ENCODE data around the gene SLC25A14.

SLC25A14 gene

DNA sequence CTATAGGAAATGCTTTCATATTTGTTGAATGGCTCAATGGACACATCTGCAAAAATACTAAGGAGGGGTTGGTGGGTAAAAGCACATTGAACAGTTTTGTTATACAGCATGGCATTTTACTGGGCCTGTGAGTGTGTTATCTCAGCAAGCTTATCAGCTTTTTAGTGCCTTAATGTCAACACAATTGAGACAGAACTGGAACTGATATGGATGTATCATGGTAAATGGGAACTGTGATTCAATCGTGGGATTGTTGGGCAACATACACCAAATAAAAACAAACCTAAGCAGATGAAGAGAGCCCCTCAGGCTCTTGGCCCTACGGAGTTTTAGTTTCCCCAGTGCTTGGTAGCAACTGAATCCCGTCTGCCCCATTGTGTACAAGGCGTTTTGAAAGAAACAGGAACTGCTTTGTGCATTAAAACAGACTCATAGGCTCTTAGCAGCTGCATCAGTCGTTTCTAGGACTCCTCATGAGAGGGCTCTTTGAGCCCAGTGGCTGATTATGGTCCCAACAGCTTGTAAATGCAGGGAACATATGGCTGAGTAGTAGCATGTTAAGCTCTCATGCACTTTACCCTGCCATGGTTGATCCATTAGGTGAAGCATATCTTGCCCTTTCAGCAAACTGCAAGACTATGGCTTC is 38.4 kb downstream of the SLC25A14 start:
- no peak for DNase-seq (ENCODE audit: low read depth)
- no peak overlapping the region for H3K4me3 ChIP-seq (ENCODE audit: control insufficient read depth, low read depth, low read length)
- TF ChIP-seq CTCF (conservative IDR thresholded peaks at IDR 0.05; ENCODE audit: control insufficient read depth, insufficient read depth, low read depth, low read length), result no peak

- no peak for TF ChIP-seq CTCF (conservative IDR thresholded peaks at IDR 0.05; ENCODE audit: control insufficient read depth, insufficient read depth, low read depth, low read length)
- no peak within 1 kb of the TSS for H3K4me3 ChIP-seq (ENCODE audit: control insufficient read depth, low read depth, low read length)
- no peak for DNase-seq (ENCODE audit: low read depth)
These were observed 45.8 kb downstream of the SLC25A14 start, which contains the start of gene GPR119 for GRCh38 chrX:130385520-130385919. TSS of gene GPR119 (minus strand) at chrX:130385674. CDS start at chrX:130385447, 227 bp downstream.

- DNase-seq (ENCODE audit: low read depth), result no peak
- TF ChIP-seq CTCF (conservative IDR thresholded peaks at IDR 0.05; ENCODE audit: control insufficient read depth, insufficient read depth, low read depth, low read length), result no peak
- H3K4me3 ChIP-seq (ENCODE audit: control insufficient read depth, low read depth, low read length), result no peak overlapping the region
These were observed 46.7 kb downstream of the SLC25A14 start for GRCh38 chrX:130386408-130386808.

DNA sequence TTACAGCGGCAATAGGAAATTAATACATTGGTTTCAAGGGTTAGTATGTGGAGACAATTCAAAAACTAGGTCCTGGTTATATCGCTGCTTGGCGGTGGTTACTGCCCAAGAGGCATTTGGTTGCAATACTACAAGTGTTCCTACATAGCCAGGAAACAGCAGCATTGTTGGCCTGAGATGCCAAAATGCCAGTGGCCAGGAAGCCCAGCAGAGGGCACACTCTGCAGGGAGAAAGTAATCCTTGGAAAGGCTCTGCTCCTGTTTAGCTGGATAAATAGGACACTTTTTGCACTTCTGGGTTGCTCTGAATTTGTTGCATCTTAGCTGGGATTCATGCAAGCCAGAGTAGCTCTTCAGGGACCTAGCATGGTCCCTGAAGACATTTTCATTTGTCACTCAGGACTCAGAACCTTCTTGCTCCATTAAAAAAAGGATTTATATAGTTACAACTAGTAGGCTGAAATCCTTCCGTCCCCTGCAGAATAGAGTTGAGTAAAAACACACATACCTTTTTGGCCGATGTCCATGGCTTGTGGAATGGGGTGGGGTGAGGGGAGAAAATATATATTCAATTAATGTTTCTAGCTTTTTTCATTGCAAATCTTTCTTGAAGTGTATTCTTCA is 53.8 kb downstream of the SLC25A14 start:
- DNase-seq (ENCODE audit: low read depth), result peak; percentile 56
- TF ChIP-seq CTCF (conservative IDR thresholded peaks at IDR 0.05; ENCODE audit: control insufficient read depth, insufficient read depth, low read depth, low read length), result peak; percentile 79
- no peak overlapping the region for H3K4me3 ChIP-seq (ENCODE audit: control insufficient read depth, low read depth, low read length)

DNA sequence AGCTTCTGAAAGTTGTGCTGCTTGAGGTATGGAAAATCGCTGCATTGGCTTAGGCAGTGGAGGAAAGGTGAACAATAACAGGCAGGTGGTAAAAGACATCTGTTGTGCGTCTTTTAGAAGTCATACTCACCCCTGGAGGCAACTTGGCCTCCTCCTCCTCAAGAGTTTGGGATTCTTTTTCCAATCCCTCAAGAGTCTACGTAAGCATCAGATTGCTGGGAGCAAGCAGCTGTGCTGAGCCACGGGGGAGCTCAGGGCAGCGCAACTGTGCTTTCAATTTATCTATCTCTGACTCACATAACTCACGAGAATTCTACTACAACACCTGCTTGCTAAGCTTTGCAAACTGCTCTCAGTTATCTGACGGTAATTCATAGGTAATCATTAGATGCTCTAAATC is 55.6 kb downstream of the SLC25A14 start:
- TF ChIP-seq CTCF (conservative IDR thresholded peaks at IDR 0.05; ENCODE audit: control insufficient read depth, insufficient read depth, low read depth, low read length), result no peak
- no peak for DNase-seq (ENCODE audit: low read depth)
- H3K4me3 ChIP-seq (ENCODE audit: control insufficient read depth, low read depth, low read length), result no peak overlapping the region

DNA sequence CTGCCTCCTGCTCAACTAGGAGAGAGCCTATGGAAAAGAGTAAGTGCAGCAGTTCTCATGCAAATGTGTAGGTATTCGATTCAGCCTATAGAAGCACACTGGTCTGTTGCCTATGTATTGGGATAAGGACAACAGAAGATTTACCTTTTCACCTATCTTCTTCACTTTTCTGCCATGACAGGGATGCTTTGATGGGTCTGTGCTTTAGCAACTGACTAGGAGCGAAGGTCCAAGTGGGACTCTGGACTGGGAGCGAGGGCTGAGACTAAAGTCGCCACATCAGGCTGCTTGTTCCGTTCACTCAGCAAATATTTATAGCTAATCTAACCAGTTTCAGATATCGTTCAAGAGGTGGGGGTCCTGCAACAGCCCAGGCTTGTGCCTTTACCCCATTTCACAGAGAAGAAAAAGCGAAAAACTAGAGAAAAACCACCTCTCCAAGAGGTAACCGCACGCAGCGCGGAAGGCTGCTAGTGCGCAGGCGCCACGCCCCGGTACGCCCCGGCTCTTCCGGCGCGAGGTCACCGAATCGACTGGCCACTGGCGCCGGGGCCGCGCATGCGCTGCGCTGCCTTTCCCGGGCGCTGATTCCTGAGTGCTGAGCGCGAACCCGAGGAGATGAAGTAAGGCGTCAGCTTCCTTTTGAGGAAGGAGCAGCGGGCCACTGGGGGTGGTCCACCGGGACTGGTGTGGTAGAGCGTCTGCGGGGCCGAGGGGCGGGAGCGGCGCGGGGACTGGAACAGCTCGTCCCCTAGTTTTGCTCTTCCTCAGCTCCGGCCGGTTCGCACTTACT is 61.9 kb downstream of the SLC25A14 start, which contains the start of gene RBMX2:
TSS of gene RBMX2 (plus strand) at position 573 of the 793 bp plus-strand sequence. CDS start at position 619, 46 bp downstream.
- TF ChIP-seq CTCF (conservative IDR thresholded peaks at IDR 0.05; ENCODE audit: control insufficient read depth, insufficient read depth, low read depth, low read length), result no peak
- H3K4me3 ChIP-seq (ENCODE audit: control insufficient read depth, low read depth, low read length), result peak within 1 kb of the TSS; percentile 74

More for the DNA sequence above, 61.9 kb downstream of the SLC25A14 start, which contains the start of gene RBMX2:
- peak; percentile 66 for DNase-seq (ENCODE audit: low read depth)

Data from fibroblast of mammary gland (primary cell).